Keratinocyte (primary cell): ENCODE data around the gene CA12. TPM values are rescaled to one million over a fixed set of nuclear protein-coding genes. Genes with fewer than 3 reads are reported as not detected.

Source experiments
- DNase-seq: peaks from one replicate; pipeline ENCODE4 v3.0.0-alpha.2; 2011; ENCODE audit warnings: low read depth, missing footprints, low spot score
- FAIRE-seq: peaks from 2 replicates; lab custom pipeline; 2011; peaks lifted over from hg19 to GRCh38; lab: Jason Lieb, UNC
- H2AFZ ChIP-seq: 2 replicates; pipeline ENCODE4 v1.6.0; 2012; ENCODE audit warnings: low read length, control low read depth, inconsistent platforms; ENCODE audit not compliant: control insufficient read depth
- H3K27ac ChIP-seq: 2 replicates; pipeline ENCODE4 v1.5.1; 2011; ENCODE audit warnings: low read length; ENCODE audit not compliant: control insufficient read depth, insufficient read depth
- H3K27me3 ChIP-seq: 3 replicates; pipeline ENCODE4 v1.6.0; 2011; ENCODE audit warnings: low read length; ENCODE audit not compliant: control insufficient read depth, insufficient read depth; ENCODE audit errors: extremely low read depth
- H3K36me3 ChIP-seq, 2 experiments: 2 replicates in 1 of 2; 3 replicates in 1 of 2; pipeline ENCODE4 v1.5.1; 2011; ENCODE audit warnings: low read length in 2 of 2, mild to moderate bottlenecking in 1 of 2; ENCODE audit not compliant: control insufficient read depth in 2 of 2, insufficient read depth in 2 of 2; ENCODE audit errors: extremely low read depth in 1 of 2
- H3K4me1 ChIP-seq: 3 replicates; pipeline ENCODE4 v1.5.1; 2011; ENCODE audit warnings: low read length; ENCODE audit not compliant: control insufficient read depth, insufficient read depth; ENCODE audit errors: extremely low read depth
- H3K4me2 ChIP-seq: 3 replicates; pipeline ENCODE4 v1.6.0; 2011; ENCODE audit warnings: low read depth, low read length; ENCODE audit not compliant: control insufficient read depth, insufficient read depth; ENCODE audit errors: extremely low read depth
- H3K4me3 ChIP-seq, 3 experiments: fragments of 200-600 bp in 1 of 3; sonication (generic) in 1 of 3; 2 replicates in 2 of 3; 3 replicates in 1 of 3; pipeline ENCODE4 v1.5.1; 2011 to 2016; ENCODE audit warnings: low read length in 3 of 3, mild to moderate bottlenecking in 3 of 3, control low read depth in 2 of 3, inconsistent platforms in 1 of 3, low read depth in 1 of 3, mixed read lengths in 1 of 3, mixed run types in 1 of 3, moderate library complexity in 1 of 3; ENCODE audit not compliant: control insufficient read depth in 2 of 3, insufficient read depth in 2 of 3; ENCODE audit errors: extremely low read depth in 1 of 3
- H3K79me2 ChIP-seq: 2 replicates; pipeline ENCODE4 v1.6.0; 2012; ENCODE audit warnings: low read length; ENCODE audit not compliant: control insufficient read depth, insufficient read depth
- H3K9ac ChIP-seq: 3 replicates; pipeline ENCODE4 v1.6.0; 2011; ENCODE audit warnings: low read length; ENCODE audit not compliant: control insufficient read depth, insufficient read depth; ENCODE audit errors: extremely low read depth
- H3K9me1 ChIP-seq: 3 replicates; pipeline ENCODE4 v1.6.0; 2011; ENCODE audit warnings: low read length; ENCODE audit not compliant: control insufficient read depth, insufficient read depth; ENCODE audit errors: extremely low read depth
- H3K9me3 ChIP-seq: 2 replicates; pipeline ENCODE4 v1.5.1; 2012; ENCODE audit warnings: low read depth, low read length; ENCODE audit not compliant: control insufficient read depth
- H4K20me1 ChIP-seq: 3 replicates; pipeline ENCODE4 v1.6.0; 2011; ENCODE audit warnings: low read length; ENCODE audit not compliant: control insufficient read depth, insufficient read depth; ENCODE audit errors: extremely low read depth
- EZH2 ChIP-seq: IDR thresholded peaks from one replicate; pipeline ENCODE4 v1.6.1; 2012; ENCODE audit warnings: inconsistent platforms, mild to moderate bottlenecking, low read length, moderate library complexity
- dilution Hi-C: fragments of 300-500 bp; cut with MboI; formaldehyde crosslinking; loops from one replicate; pipeline ENCODE4 v1.7.0; 2020; ENCODE audit warnings: low sequenced_read_pairs; ENCODE audit not compliant: extremely low pct_ligation_motif_present
- polyA plus RNA-seq, 5 experiments: library from polyadenylated mRNA; depleted of rRNA in 3 of 5; stranded (reverse) in 3 of 5; stranded (forward) in 1 of 5; unstranded in 1 of 5; fragments of >200 nt; gene quantifications; 1 replicate in 1 of 5; 2 replicates in 3 of 5; 3 replicates in 1 of 5; pipeline versions ENCODE4 v1.2.1 to v1.2.3, GENCODE V29; 2011 to 2012; ENCODE audit warnings: missing spikeins in 2 of 5, low read depth in 1 of 5, low replicate concordance in 1 of 5
- TF ChIP-seq, protein P1 (sequence below), 3 experiments: IDR thresholded peaks in 1 of 3; conservative IDR thresholded peaks in 1 of 3; optimal IDR thresholded peaks in 1 of 3; 2 replicates in 2 of 3; 3 replicates in 1 of 3; pipeline versions ENCODE3 to v1.5.1; 2011; ENCODE audit warnings: low read length in 3 of 3, mild to moderate bottlenecking in 3 of 3, moderate library complexity in 2 of 3, control low read depth in 1 of 3, inconsistent platforms in 1 of 3; ENCODE audit not compliant: insufficient read depth in 2 of 3; ENCODE audit errors: extremely low read depth in 1 of 3

CA12 gene
- polyA plus RNA-seq, 1 donor (not counting 4 experiments of a cell fraction or from before 2014, with no cell fraction given): 158 TPM

DNA sequence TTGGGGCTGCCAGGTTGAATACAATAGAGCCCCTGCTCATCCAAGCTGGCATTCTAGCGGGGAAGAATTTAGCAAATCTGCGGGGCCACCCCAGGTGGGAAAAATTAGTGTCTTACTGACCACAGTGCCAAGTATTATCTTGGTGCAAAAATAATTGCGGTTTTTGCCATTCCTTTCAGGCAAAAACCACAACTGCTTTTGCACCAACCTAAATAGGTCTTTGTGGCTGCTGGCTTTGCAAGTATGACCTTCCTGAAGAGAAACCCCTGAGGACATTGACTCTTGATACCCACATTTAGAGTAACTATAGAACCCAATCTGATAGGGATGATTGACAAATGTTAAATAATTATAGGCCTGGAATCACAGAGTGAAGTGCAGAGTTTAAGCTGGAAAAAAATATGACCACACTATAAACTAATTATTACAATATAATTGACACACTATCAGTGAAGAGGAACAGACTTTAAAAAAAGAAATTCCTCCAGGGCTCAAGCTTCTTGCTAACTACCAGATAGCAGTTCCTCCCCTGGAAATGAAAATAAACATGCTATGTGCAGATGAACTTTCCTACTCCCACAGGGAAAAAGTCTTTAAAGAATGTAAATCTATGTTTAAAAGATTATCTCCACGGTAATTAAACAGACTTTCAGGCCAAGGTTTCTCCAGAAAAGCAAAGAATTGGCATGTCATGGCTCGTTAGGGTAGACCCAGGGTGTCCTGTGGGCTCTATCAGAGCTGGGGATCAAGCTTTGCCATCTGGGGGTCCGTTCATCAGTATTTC is 34.4 kb downstream of the CA12 start:
- H3K27me3 ChIP-seq: no peaks in the 10 kb centered on the region
- DNase-seq (no peak), FAIRE-seq (no peak)
- H3K4me3 ChIP-seq: peak overlapping the region in 1 of 3 experiments; percentile 21
- peaks cover 1 to 18% of the 10 kb centered on the region in 2 experiments for H3K36me3 ChIP-seq
- H3K4me2 ChIP-seq: peak overlapping the region; percentile 38
- H2AFZ ChIP-seq: no peak overlapping the region
- H3K9me3 ChIP-seq: no peaks in the 10 kb centered on the region
- H3K9ac ChIP-seq: peak overlapping the region; percentile 3
- H3K79me2 ChIP-seq: peaks cover 2% of the 10 kb centered on the region
- H3K9me1 ChIP-seq: peaks cover 9% of the 10 kb centered on the region
- TF ChIP-seq, protein P1, sequence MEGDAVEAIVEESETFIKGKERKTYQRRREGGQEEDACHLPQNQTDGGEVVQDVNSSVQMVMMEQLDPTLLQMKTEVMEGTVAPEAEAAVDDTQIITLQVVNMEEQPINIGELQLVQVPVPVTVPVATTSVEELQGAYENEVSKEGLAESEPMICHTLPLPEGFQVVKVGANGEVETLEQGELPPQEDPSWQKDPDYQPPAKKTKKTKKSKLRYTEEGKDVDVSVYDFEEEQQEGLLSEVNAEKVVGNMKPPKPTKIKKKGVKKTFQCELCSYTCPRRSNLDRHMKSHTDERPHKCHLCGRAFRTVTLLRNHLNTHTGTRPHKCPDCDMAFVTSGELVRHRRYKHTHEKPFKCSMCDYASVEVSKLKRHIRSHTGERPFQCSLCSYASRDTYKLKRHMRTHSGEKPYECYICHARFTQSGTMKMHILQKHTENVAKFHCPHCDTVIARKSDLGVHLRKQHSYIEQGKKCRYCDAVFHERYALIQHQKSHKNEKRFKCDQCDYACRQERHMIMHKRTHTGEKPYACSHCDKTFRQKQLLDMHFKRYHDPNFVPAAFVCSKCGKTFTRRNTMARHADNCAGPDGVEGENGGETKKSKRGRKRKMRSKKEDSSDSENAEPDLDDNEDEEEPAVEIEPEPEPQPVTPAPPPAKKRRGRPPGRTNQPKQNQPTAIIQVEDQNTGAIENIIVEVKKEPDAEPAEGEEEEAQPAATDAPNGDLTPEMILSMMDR (optimal IDR thresholded peaks at IDR 0.05 in 1 of 3, IDR thresholded peaks at IDR 0.05 in 1 of 3, conservative IDR thresholded peaks at IDR 0.05 in 1 of 3; ENCODE audit: extremely low read depth in 1 of 3, insufficient read depth in 2 of 3, low read length in 3 of 3): no peak
- TF ChIP-seq EZH2: no peak
- dilution Hi-C loops: no loop called here
- peaks cover 71% of the 10 kb centered on the region for H3K4me1 ChIP-seq
- no peaks in the 10 kb centered on the region for H4K20me1 ChIP-seq
- peak overlapping the region; percentile 95 for H3K27ac ChIP-seq

DNA sequence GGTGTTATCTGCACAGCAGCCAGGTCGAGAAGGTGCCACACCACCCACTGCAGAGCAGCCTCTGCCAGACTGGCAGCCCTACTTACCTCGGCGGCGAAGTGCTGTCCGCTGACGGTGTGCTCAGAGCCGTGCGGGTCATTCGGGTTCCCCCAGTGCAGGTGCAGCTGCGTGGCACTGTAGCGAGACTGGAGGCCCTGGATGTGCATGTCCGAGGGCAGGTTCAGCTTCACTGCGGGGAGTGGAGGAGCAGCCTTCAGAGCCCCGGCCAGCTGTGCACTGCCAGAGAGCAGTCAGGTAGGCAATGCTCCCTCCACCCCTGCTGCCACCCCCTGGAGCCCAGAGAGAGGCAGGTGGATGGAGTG is 36.3 kb downstream of the CA12 start:
- dilution Hi-C loops: no loop called here
- Histone ChIP-seq H3K4me1 (peaks cover 68% of the 10 kb centered on the region), H3K36me3 (peaks cover 7 to 32% of the 10 kb centered on the region in 2 experiments), H3K79me2 (peaks cover 2% of the 10 kb centered on the region), H3K4me3 (no peak overlapping the region), H2AFZ (no peak overlapping the region), H3K27me3 (no peaks in the 10 kb centered on the region), H3K4me2 (peak overlapping the region; percentile 14), H3K27ac (peak overlapping the region; percentile 70), H3K9ac (peak overlapping the region; percentile 29), H3K9me3 (no peaks in the 10 kb centered on the region), H4K20me1 (no peaks in the 10 kb centered on the region), H3K9me1 (peaks cover 9% of the 10 kb centered on the region)
- DNase-seq (no peak), FAIRE-seq (no peak)
- no peak for TF ChIP-seq EZH2
- TF ChIP-seq, protein P1 (optimal IDR thresholded peaks at IDR 0.05 in 1 of 3, IDR thresholded peaks at IDR 0.05 in 1 of 3, conservative IDR thresholded peaks at IDR 0.05 in 1 of 3; ENCODE audit: extremely low read depth in 1 of 3, insufficient read depth in 2 of 3, low read length in 3 of 3): no peak
